BJ (cell line): ENCODE measurements around the gene CEP112. TPM values are rescaled to one million over a fixed set of nuclear protein-coding genes. Genes with fewer than 3 reads are reported as not detected.

Experiments
- CTCF ChIA-PET: fragments of 350-600 bp; formaldehyde crosslinking; extraction: SDS; loops from one replicate; lab custom pipeline; 2021; ENCODE audit warnings: antibody characterized with exemption, inconsistent platforms; lab: Yijun Ruan, JAX
- POLR2A ChIA-PET: fragments of 300-600 bp; sonication (Branson Sonifier 250); formaldehyde crosslinking; extraction: SDS; loops from one replicate; lab custom pipeline; 2021; ENCODE audit warnings: antibody characterized with exemption; lab: Charles Lee
- DNase-seq: peaks from one replicate; pipeline ENCODE4 v3.0.0-alpha.2; 2011; ENCODE audit warnings: low read depth
- H3K27me3 ChIP-seq: 2 replicates; pipeline ENCODE4 v1.6.0; 2011; ENCODE audit warnings: low read length; ENCODE audit not compliant: control insufficient read depth, insufficient read depth
- H3K36me3 ChIP-seq: 2 replicates; pipeline ENCODE4 v1.5.1; 2011; ENCODE audit warnings: low read length; ENCODE audit not compliant: control insufficient read depth, insufficient read depth
- H3K4me3 ChIP-seq: 2 replicates; pipeline ENCODE4 v1.5.1; 2011; ENCODE audit warnings: low read depth, mild to moderate bottlenecking, control low read depth, low read length
- polyA plus RNA-seq: library from polyadenylated mRNA; depleted of rRNA; stranded (reverse); fragments of >200 nt; gene quantifications from 2 replicates; pipeline ENCODE4 v1.2.3, GENCODE V29; 2011
- TF ChIP-seq, protein P1 (sequence below): IDR thresholded peaks from 2 replicates; pipeline ENCODE4 v1.5.1; 2011; ENCODE audit warnings: low read depth, mild to moderate bottlenecking, control low read depth, inconsistent platforms, low read length, moderate library complexity; ENCODE audit not compliant: insufficient read depth

Gene CEP112
- polyA plus RNA-seq, 1 experiment = 3.3 TPM

GRCh38 chr17:65920996-65921395 is 270.9 kb downstream of the CEP112 start:
- no peak for DNase-seq
- Histone ChIP-seq H3K27me3 (no peaks in the 10 kb centered on the region), H3K4me3 (no peak overlapping the region), H3K36me3 (no peaks in the 10 kb centered on the region)
- ChIA-PET POLR2A (no interaction called here), CTCF (interaction anchor here (0.6 to 1.1 kb wide), 2 partner anchors 11 to 93 kb away, joined by 3 read pairs; no protein-coding TSS in a partner anchor)
- TF ChIP-seq, protein P1, sequence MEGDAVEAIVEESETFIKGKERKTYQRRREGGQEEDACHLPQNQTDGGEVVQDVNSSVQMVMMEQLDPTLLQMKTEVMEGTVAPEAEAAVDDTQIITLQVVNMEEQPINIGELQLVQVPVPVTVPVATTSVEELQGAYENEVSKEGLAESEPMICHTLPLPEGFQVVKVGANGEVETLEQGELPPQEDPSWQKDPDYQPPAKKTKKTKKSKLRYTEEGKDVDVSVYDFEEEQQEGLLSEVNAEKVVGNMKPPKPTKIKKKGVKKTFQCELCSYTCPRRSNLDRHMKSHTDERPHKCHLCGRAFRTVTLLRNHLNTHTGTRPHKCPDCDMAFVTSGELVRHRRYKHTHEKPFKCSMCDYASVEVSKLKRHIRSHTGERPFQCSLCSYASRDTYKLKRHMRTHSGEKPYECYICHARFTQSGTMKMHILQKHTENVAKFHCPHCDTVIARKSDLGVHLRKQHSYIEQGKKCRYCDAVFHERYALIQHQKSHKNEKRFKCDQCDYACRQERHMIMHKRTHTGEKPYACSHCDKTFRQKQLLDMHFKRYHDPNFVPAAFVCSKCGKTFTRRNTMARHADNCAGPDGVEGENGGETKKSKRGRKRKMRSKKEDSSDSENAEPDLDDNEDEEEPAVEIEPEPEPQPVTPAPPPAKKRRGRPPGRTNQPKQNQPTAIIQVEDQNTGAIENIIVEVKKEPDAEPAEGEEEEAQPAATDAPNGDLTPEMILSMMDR = no peak

DNA sequence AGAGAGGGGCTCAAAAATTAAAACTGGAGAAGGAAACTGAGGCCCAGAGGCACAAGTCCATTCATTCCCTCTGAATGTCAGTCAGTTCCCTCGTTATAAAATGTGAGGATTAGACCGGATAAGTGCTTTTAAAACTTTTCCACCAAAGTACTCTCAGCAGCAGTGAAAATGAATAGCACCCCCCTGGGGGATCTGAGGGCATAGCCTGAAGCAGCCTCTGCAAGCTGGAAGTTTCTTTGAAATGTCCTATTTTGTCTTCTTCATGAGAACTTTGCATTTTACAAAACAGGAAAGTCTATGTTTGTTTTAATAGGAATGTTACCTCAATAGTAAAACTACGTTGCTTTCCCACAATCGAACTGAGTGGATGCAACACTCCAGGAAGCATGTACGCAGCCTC is 273.0 kb downstream of the CEP112 start:
- DNase-seq = no peak
- H3K36me3 ChIP-seq = no peaks in the 10 kb centered on the region
- CTCF ChIA-PET = interaction anchor here (0.9 kb wide), 1 partner anchor 16 kb away, joined by 3 read pairs; no protein-coding TSS in a partner anchor
- no peak overlapping the region for H3K4me3 ChIP-seq
- H3K27me3 ChIP-seq = no peaks in the 10 kb centered on the region
- POLR2A ChIA-PET = no interaction called here
- TF ChIP-seq, protein P1 = peak; percentile 30; the same call in 1 of the 2 replicates

GRCh38 chr17:65918500-65918899 is 273.4 kb downstream of the CEP112 start:
- CTCF ChIA-PET = interaction anchor here (0.9 kb wide), 1 partner anchor 16 kb away, joined by 3 read pairs; no protein-coding TSS in a partner anchor
- POLR2A ChIA-PET = no interaction called here
- H3K27me3 ChIP-seq = no peaks in the 10 kb centered on the region
- H3K4me3 ChIP-seq = no peak overlapping the region
- TF ChIP-seq, protein P1 = no peak
- H3K36me3 ChIP-seq = no peaks in the 10 kb centered on the region
- no peak for DNase-seq

DNA sequence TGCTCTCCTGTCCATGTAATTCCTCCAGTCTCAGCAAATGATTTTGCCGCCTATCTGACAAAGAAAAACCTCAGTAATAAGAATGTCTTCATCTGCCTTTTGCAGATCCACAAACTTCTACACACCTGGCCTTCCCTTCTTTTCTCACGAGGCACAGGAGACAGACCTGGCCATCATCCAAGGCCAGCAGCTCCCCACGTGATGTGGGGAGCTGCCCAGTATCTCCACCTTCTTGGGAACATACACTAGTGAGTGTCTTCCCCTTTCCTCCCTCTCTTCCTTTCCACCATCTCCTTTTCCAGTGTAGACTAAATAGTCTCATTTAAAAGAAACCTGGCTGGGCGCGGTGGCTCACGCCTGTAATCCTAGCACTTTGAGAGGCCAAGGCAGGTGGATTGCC is 274.4 kb downstream of the CEP112 start:
- TF ChIP-seq, protein P1 = no peak
- DNase-seq = no peak
- Histone ChIP-seq H3K27me3 (no peaks in the 10 kb centered on the region), H3K4me3 (no peak overlapping the region), H3K36me3 (no peaks in the 10 kb centered on the region)
- CTCF ChIA-PET = no interaction called here
- POLR2A ChIA-PET = no interaction called here

DNA sequence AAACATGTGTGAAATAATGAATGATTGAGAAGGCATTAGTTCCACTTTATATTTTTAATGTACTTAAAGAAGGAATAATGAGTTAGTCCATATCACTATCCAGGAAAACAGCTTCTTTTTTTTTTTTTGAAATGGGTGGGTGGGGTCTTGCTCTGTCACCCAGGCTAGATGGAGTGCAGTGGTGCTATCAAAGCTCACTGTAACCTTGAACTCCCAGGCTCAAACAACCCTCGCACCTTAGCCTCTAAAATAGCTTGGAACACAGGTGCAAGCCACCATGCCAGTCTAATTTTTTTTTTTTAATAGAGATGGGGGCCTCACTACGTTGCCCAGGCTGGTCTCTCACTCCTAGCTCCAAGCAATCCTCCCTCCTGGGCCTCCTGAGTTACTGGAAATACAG is 275.5 kb downstream of the CEP112 start:
- ChIA-PET CTCF (interaction anchor here (0.7 to 1.2 kb wide), 2 partner anchors 20 to 47 kb away, joined by 3 to 4 read pairs; no protein-coding TSS in a partner anchor), POLR2A (no interaction called here)

More for the DNA sequence above, 275.5 kb downstream of the CEP112 start:
- Histone ChIP-seq H3K27me3 (no peaks in the 10 kb centered on the region), H3K4me3 (no peak overlapping the region), H3K36me3 (no peaks in the 10 kb centered on the region)
- TF ChIP-seq, protein P1 = no peak
- no peak for DNase-seq
